ENCODE data around the gene ANXA10.

- TF ChIP-seq CREB1 (CRISPR knock-in tag; IDR thresholded peaks at IDR 0.05; ENCODE audit: low read depth) (no peak), CTCF (conservative IDR thresholded peaks at IDR 0.05; ENCODE audit: low read depth in 2 of 2) (no peak)
Measured at GRCh38 chr4:168059251-168059650, 33.1 kb upstream of the ANXA10 start.

Data from GM23338 (cell line).